T-helper 2 cell treated with Interferon-gamma antibody and Interleukin-4, amounts not matched to agents 5 μg/mL and 100 μg/mL, for 36 hours (primary cell): ENCODE measurements around the gene ANAPC7.
"Not testable (repeated sequence)": the region's sequence is repeated elsewhere in the genome, so short reads cannot be mapped to it uniquely, and the experiment has no call there.

ENCODE experiments used
- DNase-seq: peaks from one replicate; pipeline ENCODE4 v3.0.0; 2021; ENCODE audit warnings: low spot score
- H3K27ac Mint-ChIP-seq: one replicate; pipeline ENCODE4 v1.8.0; 2021; ENCODE audit warnings: mild to moderate bottlenecking, mixed read lengths
- H3K27me3 Mint-ChIP-seq: one replicate; pipeline ENCODE4 v1.8.0; 2021; ENCODE audit warnings: low read depth, mixed read lengths
- H3K36me3 Mint-ChIP-seq: one replicate; pipeline ENCODE4 v1.8.0; 2021; ENCODE audit warnings: low read depth, mixed read lengths
- H3K4me1 Mint-ChIP-seq: one replicate; pipeline ENCODE4 v1.8.0; 2021; ENCODE audit warnings: low read depth, mixed read lengths
- H3K4me3 Mint-ChIP-seq: one replicate; pipeline ENCODE4 v1.8.0; 2022; ENCODE audit warnings: mild to moderate bottlenecking, moderate library complexity, mixed read lengths
- H3K9me3 Mint-ChIP-seq: one replicate; pipeline ENCODE4 v1.8.0; 2021; ENCODE audit warnings: mixed read lengths

The ANAPC7 gene

GRCh38 chr12:110367181-110367864 is 36.2 kb downstream of the ANAPC7 start:
- Mint-ChIP-seq H3K9me3 (no peaks in the 10 kb centered on the region), H3K36me3 (peaks cover 2% of the 10 kb centered on the region), H3K4me3 (no peak overlapping the region), H3K27ac (no peak overlapping the region), H3K27me3 (no peaks in the 10 kb centered on the region), H3K4me1 (no peaks in the 10 kb centered on the region)
- DNase-seq = no peak

- no peaks in the 10 kb centered on the region for H3K27me3 Mint-ChIP-seq
- no peaks in the 10 kb centered on the region for H3K9me3 Mint-ChIP-seq
- no peaks in the 10 kb centered on the region for H3K4me1 Mint-ChIP-seq
- H3K4me3 Mint-ChIP-seq = no peak overlapping the region
- peaks cover 2% of the 10 kb centered on the region for H3K36me3 Mint-ChIP-seq
- H3K27ac Mint-ChIP-seq = no peak overlapping the region
- no peak for DNase-seq
Measured at GRCh38 chr12:110366321-110367142, 37.0 kb downstream of the ANAPC7 start.

- DNase-seq = no peak
- Mint-ChIP-seq H3K4me1 (no peaks in the 10 kb centered on the region), H3K27ac (no peak overlapping the region), H3K4me3 (no peak overlapping the region), H3K27me3 (no peaks in the 10 kb centered on the region), H3K9me3 (no peaks in the 10 kb centered on the region), H3K36me3 (no peaks in the 10 kb centered on the region)
Measured at GRCh38 chr12:110365489-110366320, 37.8 kb downstream of the ANAPC7 start.

GRCh38 chr12:110361216-110361615 is 42.3 kb downstream of the ANAPC7 start:
- Mint-ChIP-seq H3K4me1 (no peaks in the 10 kb centered on the region), H3K27me3 (no peaks in the 10 kb centered on the region), H3K9me3 (no peaks in the 10 kb centered on the region), H3K4me3 (no peak overlapping the region), H3K27ac (no peak overlapping the region), H3K36me3 (no peaks in the 10 kb centered on the region)
- no peak for DNase-seq

- H3K4me3 Mint-ChIP-seq, H3K9me3 Mint-ChIP-seq, H3K36me3 Mint-ChIP-seq: not testable (repeated sequence)
Measured at GRCh38 chr12:110358384-110359097, 45.0 kb downstream of the ANAPC7 start.

GRCh38 chr12:110355073-110355472 is 48.4 kb downstream of the ANAPC7 start:
- no peak overlapping the region for H3K27ac Mint-ChIP-seq
- DNase-seq = no peak
- H3K4me1 Mint-ChIP-seq = peaks cover 22% of the 10 kb centered on the region
- H3K27me3 Mint-ChIP-seq = no peaks in the 10 kb centered on the region
- no peaks in the 10 kb centered on the region for H3K9me3 Mint-ChIP-seq
- H3K4me3 Mint-ChIP-seq = peak overlapping the region; percentile 22
- no peaks in the 10 kb centered on the region for H3K36me3 Mint-ChIP-seq

More at GRCh38 chr12:110358384-110359097, 45.0 kb downstream of the ANAPC7 start:
- H3K4me1 Mint-ChIP-seq = peaks cover 15% of the 10 kb centered on the region
- not testable (repeated sequence) for H3K27ac Mint-ChIP-seq, H3K27me3 Mint-ChIP-seq, DNase-seq

- DNase-seq = no peak
- Mint-ChIP-seq H3K4me3 (peak overlapping the region; percentile 22), H3K36me3 (peaks cover 6% of the 10 kb centered on the region), H3K27ac (peak overlapping the region; percentile 26), H3K27me3 (no peaks in the 10 kb centered on the region), H3K4me1 (peaks cover 30% of the 10 kb centered on the region), H3K9me3 (no peaks in the 10 kb centered on the region)
Measured at GRCh38 chr12:110354172-110354780, 49.2 kb downstream of the ANAPC7 start.

GRCh38 chr12:110353211-110353965 is 50.1 kb downstream of the ANAPC7 start:
- H3K27ac Mint-ChIP-seq = no peak overlapping the region
- H3K4me1 Mint-ChIP-seq = peaks cover 39% of the 10 kb centered on the region
- H3K4me3 Mint-ChIP-seq = no peak overlapping the region
- no peak for DNase-seq
- no peaks in the 10 kb centered on the region for H3K27me3 Mint-ChIP-seq
- no peaks in the 10 kb centered on the region for H3K9me3 Mint-ChIP-seq
- peaks cover 10% of the 10 kb centered on the region for H3K36me3 Mint-ChIP-seq

- no peak overlapping the region for H3K4me3 Mint-ChIP-seq
- no peaks in the 10 kb centered on the region for H3K27me3 Mint-ChIP-seq
- no peaks in the 10 kb centered on the region for H3K9me3 Mint-ChIP-seq
- H3K4me1 Mint-ChIP-seq = peaks cover 46% of the 10 kb centered on the region
- no peak for DNase-seq
- H3K36me3 Mint-ChIP-seq = peaks cover 17% of the 10 kb centered on the region
- H3K27ac Mint-ChIP-seq = no peak overlapping the region
Measured at GRCh38 chr12:110352401-110352800, 51.1 kb downstream of the ANAPC7 start.

GRCh38 chr12:110351119-110351518 is 52.4 kb downstream of the ANAPC7 start:
- no peak overlapping the region for H3K27ac Mint-ChIP-seq
- H3K4me1 Mint-ChIP-seq = peaks cover 52% of the 10 kb centered on the region
- no peak overlapping the region for H3K4me3 Mint-ChIP-seq
- no peaks in the 10 kb centered on the region for H3K9me3 Mint-ChIP-seq
- H3K27me3 Mint-ChIP-seq = no peaks in the 10 kb centered on the region
- DNase-seq = no peak
- peaks cover 28% of the 10 kb centered on the region for H3K36me3 Mint-ChIP-seq

- no peaks in the 10 kb centered on the region for H3K27me3 Mint-ChIP-seq
- peak; percentile 71 for DNase-seq
- H3K9me3 Mint-ChIP-seq = no peaks in the 10 kb centered on the region
- H3K36me3 Mint-ChIP-seq = peaks cover 39% of the 10 kb centered on the region
- peaks cover 49% of the 10 kb centered on the region for H3K4me1 Mint-ChIP-seq
- H3K4me3 Mint-ChIP-seq = peak overlapping the region; percentile 71
- peak overlapping the region; percentile 88 for H3K27ac Mint-ChIP-seq
Measured at GRCh38 chr12:110349514-110350151, 53.9 kb downstream of the ANAPC7 start.

- Mint-ChIP-seq H3K27ac (peak overlapping the region; percentile 88), H3K9me3 (no peaks in the 10 kb centered on the region), H3K36me3 (peaks cover 44% of the 10 kb centered on the region)
Measured at GRCh38 chr12:110349096-110349495, 54.4 kb downstream of the ANAPC7 start.

More at GRCh38 chr12:110349096-110349495, 54.4 kb downstream of the ANAPC7 start:
- peak overlapping the region; percentile 71 for H3K4me3 Mint-ChIP-seq
- H3K27me3 Mint-ChIP-seq = no peaks in the 10 kb centered on the region
- no peak for DNase-seq
- H3K4me1 Mint-ChIP-seq = peaks cover 45% of the 10 kb centered on the region
